ENCODE data around the gene EMILIN1. TPM values are rescaled to one million over a fixed set of nuclear protein-coding genes. Genes with fewer than 3 reads are reported as not detected.
A peak's percentile ranks its signal among the peaks of the same experiment; 100 is the strongest.
"Not testable (repeated sequence)": the region's sequence is repeated elsewhere in the genome, so short reads cannot be mapped to it uniquely, and the experiment has no call there.

The EMILIN1 gene
- total RNA-seq, 1 experiment from 2014 or later, result 1.1 TPM

DNA sequence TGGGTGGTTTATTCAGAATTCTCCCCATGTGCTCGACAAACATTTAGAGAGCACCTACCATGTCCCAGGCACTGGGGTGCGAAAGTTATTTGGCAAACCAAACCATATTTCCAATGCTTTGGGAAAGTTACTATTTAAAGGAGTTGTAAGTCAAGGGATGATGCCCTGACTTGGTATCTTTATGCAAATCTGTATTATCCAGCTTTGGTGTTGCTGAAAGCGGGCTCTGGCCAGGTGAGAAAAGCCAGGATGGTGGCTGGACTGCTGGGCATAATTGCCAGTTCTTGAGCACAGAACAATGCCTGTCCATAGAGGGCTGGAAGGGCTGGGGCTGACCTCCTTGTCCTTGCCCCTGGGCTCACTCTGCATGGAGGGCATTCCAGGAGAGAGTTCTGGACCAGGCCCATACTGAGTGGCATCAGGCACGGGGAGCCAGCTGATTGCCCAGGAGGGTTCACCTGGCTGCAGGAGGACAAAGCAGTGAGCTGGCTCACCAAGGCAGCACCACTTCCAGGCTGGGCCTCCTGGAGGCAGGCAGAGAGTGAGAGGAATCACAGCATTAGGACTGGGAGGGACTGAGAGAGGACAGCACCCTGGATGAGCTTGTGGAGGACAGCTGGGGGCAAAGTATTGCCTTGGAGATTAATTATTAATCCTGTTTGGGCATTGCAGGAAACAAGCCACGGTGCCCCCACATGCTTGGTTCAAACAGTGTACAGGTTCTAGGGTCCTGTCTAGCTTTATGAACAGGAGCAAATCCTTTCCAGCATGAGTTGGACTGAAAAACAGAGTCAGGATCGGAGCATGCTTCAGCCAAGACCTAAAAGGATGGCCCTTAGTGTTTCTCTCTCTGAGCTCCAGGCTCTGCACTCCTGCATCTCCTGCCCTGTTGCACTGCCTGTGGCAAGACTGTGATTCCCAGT lies 15.3 kb downstream of the EMILIN1 start:
- DNase-seq (ENCODE audit: low spot score), result no peak

- no peak for DNase-seq (ENCODE audit: low spot score)
Measured at GRCh38 chr2:27094353-27094984, 16.1 kb downstream of the EMILIN1 start.

- no peak for DNase-seq (ENCODE audit: low spot score)
Measured at GRCh38 chr2:27095427-27095744, 17.0 kb downstream of the EMILIN1 start.

- DNase-seq (ENCODE audit: low spot score), result peak; percentile 56
Measured at GRCh38 chr2:27095745-27096651, 17.6 kb downstream of the EMILIN1 start.

GRCh38 chr2:27096748-27097297 lies 18.4 kb downstream of the EMILIN1 start:
- no peak for DNase-seq (ENCODE audit: low spot score)

- DNase-seq (ENCODE audit: low spot score), result no peak
Measured at GRCh38 chr2:27097341-27097740, 18.9 kb downstream of the EMILIN1 start.

- DNase-seq (ENCODE audit: low spot score), result no peak
Measured at GRCh38 chr2:27099334-27099955, 21.0 kb downstream of the EMILIN1 start.

DNA sequence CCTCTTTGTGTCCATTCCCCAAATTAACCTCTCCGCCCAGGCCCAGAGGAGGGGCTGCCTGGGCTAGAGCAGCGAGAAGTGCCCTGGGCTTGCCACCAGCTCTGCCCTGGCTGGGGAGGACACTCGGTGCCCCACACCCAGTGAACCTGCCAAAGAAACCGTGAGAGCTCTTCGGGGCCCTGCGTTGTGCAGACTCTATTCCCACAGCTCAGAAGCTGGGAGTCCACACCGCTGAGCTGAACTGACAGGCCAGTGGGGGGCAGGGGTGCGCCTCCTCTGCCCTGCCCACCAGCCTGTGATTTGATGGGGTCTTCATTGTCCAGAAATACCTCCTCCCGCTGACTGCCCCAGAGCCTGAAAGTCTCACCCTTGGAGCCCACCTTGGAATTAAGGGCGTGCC lies 21.6 kb downstream of the EMILIN1 start:
- no peak for DNase-seq (ENCODE audit: low spot score)

DNA sequence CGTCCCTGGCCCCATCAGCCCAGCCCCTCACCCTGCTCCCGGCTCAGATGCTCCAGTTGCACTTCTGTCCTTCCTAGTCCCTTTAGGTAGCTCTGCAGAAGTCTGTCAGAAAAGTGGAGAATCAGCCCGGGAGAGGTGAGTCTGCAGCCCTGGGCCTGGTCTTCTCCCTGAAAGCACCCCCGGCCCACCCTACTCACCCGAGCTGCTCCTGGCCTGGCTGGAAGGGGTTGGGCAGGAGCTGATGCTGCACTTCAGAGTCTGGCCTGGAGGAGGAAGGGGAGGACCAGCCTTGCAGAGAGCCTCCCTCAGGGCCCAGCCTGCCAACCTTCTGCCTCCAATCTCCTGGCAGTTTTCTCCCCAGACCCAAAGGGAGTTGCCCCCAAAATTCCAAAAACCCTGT lies 23.9 kb downstream of the EMILIN1 start:
- DNase-seq (ENCODE audit: low spot score), result no peak

DNA sequence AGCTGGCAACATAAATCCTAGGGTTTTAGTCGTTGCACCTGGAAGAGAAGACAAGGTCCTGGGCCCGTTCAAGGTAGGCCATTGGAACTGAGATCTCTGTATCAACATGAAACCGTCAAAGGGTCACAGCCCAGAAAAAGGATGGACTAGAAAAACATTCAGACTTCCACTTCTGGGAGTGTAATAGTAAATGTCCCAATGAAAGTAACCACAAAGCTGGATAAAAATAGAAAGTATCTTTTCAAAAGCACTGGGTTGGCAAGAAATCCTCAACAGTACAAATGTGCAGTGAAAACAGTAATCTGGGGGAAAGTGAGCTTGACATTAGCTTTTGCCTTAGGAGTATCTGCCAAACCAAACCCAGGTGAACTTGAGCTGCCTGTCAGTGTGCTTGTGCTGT lies 27.6 kb downstream of the EMILIN1 start:
- no peak for DNase-seq (ENCODE audit: low spot score)

DNA sequence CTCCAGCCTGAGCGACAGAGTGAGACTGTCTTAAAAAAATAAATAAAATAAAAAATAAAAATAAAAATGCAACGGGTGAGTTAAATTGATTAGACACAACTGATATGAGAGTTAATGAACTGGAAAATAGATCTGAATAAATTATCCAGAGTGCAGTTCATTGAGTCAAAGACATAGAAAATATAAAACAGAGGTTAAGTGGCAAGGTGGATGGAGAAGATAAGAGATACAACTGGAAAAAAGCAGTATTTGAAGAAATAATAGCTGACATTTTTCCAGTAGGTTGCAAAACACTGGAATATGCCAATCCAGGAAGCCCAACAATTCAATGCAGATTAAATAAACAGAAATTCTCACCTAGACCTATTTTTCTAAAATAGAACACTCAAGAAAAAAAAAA lies 29.8 kb downstream of the EMILIN1 start:
- no peak for DNase-seq (ENCODE audit: low spot score)

DNA sequence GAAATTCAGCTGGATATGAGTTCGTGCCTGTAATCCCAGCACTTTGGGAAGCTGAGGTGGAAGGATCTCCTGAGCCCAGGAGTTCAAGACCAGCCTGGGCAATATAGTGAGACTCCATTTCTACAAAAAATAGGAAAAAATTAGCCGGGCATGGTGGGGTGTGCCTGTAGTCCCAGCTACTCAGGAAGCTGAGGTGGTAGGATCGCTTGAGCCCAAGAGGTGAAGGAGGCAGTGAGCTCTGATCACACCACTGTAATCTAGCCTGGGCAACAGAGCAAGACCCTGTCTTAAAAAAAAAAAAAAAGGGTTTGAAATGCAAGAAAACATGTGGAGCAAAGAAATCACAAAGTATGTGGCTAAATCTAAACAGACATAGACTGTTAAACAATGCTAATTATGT lies 30.7 kb downstream of the EMILIN1 start:
- DNase-seq (ENCODE audit: low spot score), result no peak

GRCh38 chr2:27110603-27111352 lies 32.4 kb downstream of the EMILIN1 start:
- not testable (repeated sequence) for DNase-seq (ENCODE audit: low spot score)

- not testable (repeated sequence) for DNase-seq (ENCODE audit: low spot score)
Measured at GRCh38 chr2:27111392-27112078, 33.1 kb downstream of the EMILIN1 start.

GRCh38 chr2:27115519-27115918 lies 37.1 kb downstream of the EMILIN1 start:
- no peak for DNase-seq (ENCODE audit: low spot score)

DNA sequence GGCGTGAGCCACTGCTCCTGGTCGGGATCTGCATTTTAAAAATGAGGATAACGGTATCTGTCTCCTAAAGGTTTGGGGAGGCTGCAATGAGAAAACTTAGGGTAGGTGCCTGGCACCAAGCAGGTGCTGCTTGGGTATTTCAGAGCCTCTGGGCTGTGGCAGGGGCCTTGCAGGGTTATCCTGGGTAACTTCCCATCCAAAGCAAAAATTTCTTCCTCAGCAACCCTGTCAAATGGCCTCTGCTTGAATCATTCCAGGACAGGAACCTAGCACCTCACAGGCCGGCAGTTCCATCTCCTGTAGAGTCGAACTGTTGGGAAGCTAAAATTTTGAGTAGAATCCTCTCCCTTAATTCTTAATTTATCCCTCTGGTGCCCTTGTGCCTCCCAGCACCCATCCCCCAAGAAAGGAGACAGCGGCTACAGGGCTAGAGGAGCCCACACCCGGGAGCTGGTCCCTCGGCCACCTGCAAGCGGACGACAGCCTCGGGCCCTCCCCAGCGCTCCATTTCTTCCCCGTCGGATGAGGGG lies 39.6 kb downstream of the EMILIN1 start:
- no peak for DNase-seq (ENCODE audit: low spot score)

GRCh38 chr2:27118525-27119329 lies 40.3 kb downstream of the EMILIN1 start, which contains the start of gene CGREF1:
CGREF1 (minus strand) TSS chr2:27119128; CDS start chr2:27104366, 14,762 bp downstream.
- no peak for DNase-seq (ENCODE audit: low spot score)

GRCh38 chr2:27119330-27119670 lies 40.9 kb downstream of the EMILIN1 start:
- not testable (repeated sequence) for DNase-seq (ENCODE audit: low spot score)

GRCh38 chr2:27121906-27122305 lies 43.5 kb downstream of the EMILIN1 start:
- DNase-seq (ENCODE audit: low spot score), result no peak
